Cardiac septum (tissue), 1 donor: ENCODE measurements around the gene RAPGEF6. TPM values are rescaled to one million over a fixed set of nuclear protein-coding genes. Genes with fewer than 3 reads are reported as not detected.
"Not testable (repeated sequence)": the region's sequence is repeated elsewhere in the genome, so short reads cannot be mapped to it uniquely, and the experiment has no call there.

Experiments used
- DNase-seq: peaks from one replicate; pipeline ENCODE4 v3.0.0-alpha.2; 2020; ENCODE audit warnings: low spot score
- intact Hi-C: fragments of 100-400 bp; cut with DNase I; formaldehyde crosslinking; loops from one replicate; pipeline ENCODE4 v1.14.0; 2022
- total RNA-seq: library from RNA; stranded (reverse); fragmentation: NEBNext Ultra II Directional; extraction: Animal tissue kit (Norgen Biotek cat#: 25700); gene quantifications from one replicate; pipeline ENCODE4 v1.2.1, GENCODE V29; 2021
- donor health status: DM: no; HTN: no; CAD: no.

RAPGEF6 gene
- total RNA-seq, 1 donor from 2014 or later = 15.6 TPM

GRCh38 chr5:131406975-131407638, 227.9 kb downstream of the RAPGEF6 start:
- intact Hi-C loops = no loop called here

GRCh38 chr5:131406076-131406475, 229.0 kb downstream of the RAPGEF6 start:
- intact Hi-C loops = no loop called here

More at GRCh38 chr5:131406975-131407638, 227.9 kb downstream of the RAPGEF6 start:
- DNase-seq = no peak

GRCh38 chr5:131405674-131406073, 229.4 kb downstream of the RAPGEF6 start:
- intact Hi-C loops = no loop called here
- DNase-seq = no peak

More at GRCh38 chr5:131406076-131406475, 229.0 kb downstream of the RAPGEF6 start:
- DNase-seq = no peak

- DNase-seq = no peak
- intact Hi-C loops = no loop called here
Observed at GRCh38 chr5:131400585-131400984, 234.4 kb downstream of the RAPGEF6 start.

- intact Hi-C loops, DNase-seq: not testable (repeated sequence)
Observed at GRCh38 chr5:131399007-131399406, 236.0 kb downstream of the RAPGEF6 start.

- DNase-seq = no peak
- intact Hi-C loops = no loop called here
Observed at GRCh38 chr5:131396630-131397273, 238.3 kb downstream of the RAPGEF6 start.

- no peak for DNase-seq
- intact Hi-C loops = no loop called here
Observed at GRCh38 chr5:131396015-131396414, 239.0 kb downstream of the RAPGEF6 start.

- intact Hi-C loops = no loop called here
- DNase-seq = no peak
Observed at GRCh38 chr5:131394128-131394527, 240.9 kb downstream of the RAPGEF6 start.

GRCh38 chr5:131393498-131393968, 241.5 kb downstream of the RAPGEF6 start:
- no peak for DNase-seq
- intact Hi-C loops = no loop called here

GRCh38 chr5:131392466-131393095, 242.4 kb downstream of the RAPGEF6 start:
- no peak for DNase-seq
- intact Hi-C loops = no loop called here

- intact Hi-C loops = loop anchor here (10.0 kb wide), 1 partner anchor 225 kb away; the partner anchor contains the start of gene HINT1
Observed at GRCh38 chr5:131389869-131390265, 245.2 kb downstream of the RAPGEF6 start.

GRCh38 chr5:131389096-131389868, 245.7 kb downstream of the RAPGEF6 start:
- no peak for DNase-seq
- intact Hi-C loops = loop anchor here (10.0 kb wide), 1 partner anchor 224 kb away; the partner anchor contains the start of gene HINT1

More at GRCh38 chr5:131389869-131390265, 245.2 kb downstream of the RAPGEF6 start:
- no peak for DNase-seq

GRCh38 chr5:131387255-131387654, 247.8 kb downstream of the RAPGEF6 start:
- no peak for DNase-seq
- intact Hi-C loops = loop anchor here (10.0 kb wide), 1 partner anchor 222 kb away; the partner anchor contains the start of gene HINT1

- intact Hi-C loops = loop anchor here (10.0 kb wide), 1 partner anchor 222 kb away; the partner anchor contains the start of gene HINT1
- no peak for DNase-seq
Observed at GRCh38 chr5:131386779-131387178, 248.2 kb downstream of the RAPGEF6 start.

GRCh38 chr5:131386124-131386523, 248.9 kb downstream of the RAPGEF6 start:
- intact Hi-C loops = loop anchor here (10.0 kb wide), 1 partner anchor 221 kb away; the partner anchor contains the start of gene HINT1
- no peak for DNase-seq

- intact Hi-C loops = loop anchor here (10.0 kb wide), 1 partner anchor 220 kb away; the partner anchor contains the start of gene HINT1
- DNase-seq = no peak
Observed at GRCh38 chr5:131384616-131385214, 250.3 kb downstream of the RAPGEF6 start.

GRCh38 chr5:131384173-131384572, 250.9 kb downstream of the RAPGEF6 start:
- intact Hi-C loops = loop anchor here (10.0 kb wide), 1 partner anchor 219 kb away; the partner anchor contains the start of gene HINT1
- no peak for DNase-seq
